ENCODE results near the gene BCL2L13.
A peak's percentile ranks its signal among the peaks of the same experiment; 100 is the strongest.

The BCL2L13 gene

GRCh38 chr22:17777005-17777716 is 138.6 kb downstream of the BCL2L13 start:
- peak; percentile 32 to 38 for DNase-seq (ENCODE audit: low read depth in 1 of 2, low spot score in 1 of 2)

DNA sequence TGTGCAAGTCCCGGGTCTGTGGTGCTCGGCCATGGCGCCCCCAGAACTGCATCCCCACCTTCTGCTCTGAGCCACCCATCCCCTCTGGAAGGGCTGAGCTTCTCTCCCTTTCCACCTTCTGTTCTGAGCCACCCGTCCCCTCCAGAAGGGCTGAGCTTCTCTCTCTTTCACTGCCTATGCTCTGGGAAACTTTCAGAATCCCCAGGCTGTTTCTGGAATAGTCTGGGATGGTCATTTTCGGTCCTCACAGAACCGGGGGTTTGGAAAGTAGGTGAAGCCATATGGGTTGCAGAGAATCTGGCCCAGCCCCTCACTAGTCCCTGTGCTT is 139.1 kb downstream of the BCL2L13 start:
- no peak for DNase-seq (ENCODE audit: low read depth in 1 of 2, low spot score in 1 of 2)

- no peak for DNase-seq (ENCODE audit: low read depth in 1 of 2, low spot score in 1 of 2)
Measured at GRCh38 chr22:17778412-17778976, 139.9 kb downstream of the BCL2L13 start.

- DNase-seq (ENCODE audit: low read depth in 1 of 2, low spot score in 1 of 2), result no peak
Measured at GRCh38 chr22:17779286-17780115, 140.9 kb downstream of the BCL2L13 start.

- no peak for DNase-seq (ENCODE audit: low read depth in 1 of 2, low spot score in 1 of 2)
Measured at GRCh38 chr22:17780116-17780740, 141.7 kb downstream of the BCL2L13 start.
